Stimulated activated CD4-positive, alpha-beta T cell treated with anti-CD3 and anti-CD28 coated beads, Interleukin-2, amount 100 ng/mL, for 24 hours (primary cell): ENCODE data around the gene CTDSP2.
"Not testable (repeated sequence)": the region's sequence is repeated elsewhere in the genome, so short reads cannot be mapped to it uniquely, and the experiment has no call there.

Source experiments
- DNase-seq, 2 donors: peaks; one replicate each; pipeline ENCODE4 v3.0.0-alpha.2; 2020

The CTDSP2 gene

GRCh38 chr12:57832966-57833365, 13.6 kb downstream of the CTDSP2 start:
- DNase-seq, result no peak

- DNase-seq, result no peak
Measured at GRCh38 chr12:57830393-57830792, 16.1 kb downstream of the CTDSP2 start.

- no peak for DNase-seq
Measured at GRCh38 chr12:57829025-57829777, 17.3 kb downstream of the CTDSP2 start.

- DNase-seq, result no peak
Measured at GRCh38 chr12:57826966-57827365, 19.6 kb downstream of the CTDSP2 start.

- no peak for DNase-seq
Measured at GRCh38 chr12:57826400-57826799, 20.1 kb downstream of the CTDSP2 start.

- no peak for DNase-seq
Measured at GRCh38 chr12:57825451-57825850, 21.1 kb downstream of the CTDSP2 start.

GRCh38 chr12:57823908-57824640, 22.5 kb downstream of the CTDSP2 start:
- no peak for DNase-seq

- DNase-seq, result no peak
Measured at GRCh38 chr12:57823131-57823907, 23.2 kb downstream of the CTDSP2 start.

GRCh38 chr12:57822392-57823130, 24.0 kb downstream of the CTDSP2 start:
- DNase-seq, result no peak

GRCh38 chr12:57821474-57822214, 24.9 kb downstream of the CTDSP2 start:
- DNase-seq, result no peak

GRCh38 chr12:57821015-57821414, 25.5 kb downstream of the CTDSP2 start:
- DNase-seq, result not testable (repeated sequence)

GRCh38 chr12:57820119-57820518, 26.4 kb downstream of the CTDSP2 start:
- not testable (repeated sequence) for DNase-seq

GRCh38 chr12:57817990-57818331, 28.6 kb downstream of the CTDSP2 start:
- DNase-seq, result not testable (repeated sequence)

GRCh38 chr12:57817261-57817989, 29.1 kb downstream of the CTDSP2 start:
- DNase-seq, result no peak

GRCh38 chr12:57816855-57817151, 29.7 kb downstream of the CTDSP2 start:
- no peak for DNase-seq

- DNase-seq, result no peak
Measured at GRCh38 chr12:57816001-57816854, 30.3 kb downstream of the CTDSP2 start.

GRCh38 chr12:57815177-57816000, 31.1 kb downstream of the CTDSP2 start:
- DNase-seq, result peak in 1 of 2 donors; percentile 22

- DNase-seq, result no peak
Measured at GRCh38 chr12:57813971-57814772, 32.4 kb downstream of the CTDSP2 start.
